ENCODE measurements around the gene BMPR1B. TPM values are rescaled to one million over a fixed set of nuclear protein-coding genes. Genes with fewer than 3 reads are reported as not detected.

The BMPR1B gene
- total and polyA plus RNA-seq, 9 donors = 6.6 to 21.1 (median 11.7) TPM

DNA sequence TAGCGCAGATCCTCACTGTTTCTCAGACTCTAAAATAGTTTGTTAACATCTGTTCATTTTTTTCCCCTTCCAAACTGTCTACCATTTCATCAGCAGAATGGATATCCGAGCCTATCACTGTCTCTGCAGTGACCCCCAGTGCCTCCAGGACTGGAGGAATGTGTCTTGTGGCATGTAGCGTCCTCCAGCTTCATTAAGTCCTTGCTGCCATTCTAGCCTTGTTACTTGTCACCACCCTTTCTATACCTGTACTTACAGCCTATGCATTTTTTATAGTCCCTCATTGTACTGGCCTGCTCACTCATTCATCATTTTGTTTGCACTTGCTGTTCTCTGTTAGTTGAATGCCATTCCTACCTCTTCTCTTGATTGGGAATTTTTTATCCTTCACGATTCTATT, 179.1 kb downstream of the BMPR1B start:
- no peaks in the 10 kb centered on the region for H3K9me3 ChIP-seq (replicated peaks; ENCODE audit: control insufficient read depth, low read depth, low read length)
- H3K4me1 ChIP-seq (ENCODE audit: control insufficient read depth, insufficient read depth, low read length) = no peaks in the 10 kb centered on the region
- no peaks in the 10 kb centered on the region for H3K36me3 ChIP-seq (ENCODE audit: control insufficient read depth, insufficient read depth, low read length)
- no peak overlapping the region for H3K4me3 ChIP-seq (ENCODE audit: low read length)
- H3K27ac ChIP-seq (ENCODE audit: low read length) = no peak overlapping the region
- H3K27me3 ChIP-seq (ENCODE audit: control insufficient read depth, insufficient read depth, low read length) = no peaks in the 10 kb centered on the region
- 77% methylated on average over 2 of the region's 4 CpGs for WGBS (ENCODE audit: insufficient coverage)
- DNase-seq = no peak

GRCh38 chr4:94939791-94940519, 182.2 kb downstream of the BMPR1B start:
- no peak overlapping the region for H3K4me3 ChIP-seq (ENCODE audit: low read length)
- no peaks in the 10 kb centered on the region for H3K36me3 ChIP-seq (ENCODE audit: control insufficient read depth, insufficient read depth, low read length)
- H3K27ac ChIP-seq (ENCODE audit: low read length) = no peak overlapping the region
- peak; percentile 24 for DNase-seq
- H3K27me3 ChIP-seq (ENCODE audit: control insufficient read depth, insufficient read depth, low read length) = no peaks in the 10 kb centered on the region
- H3K4me1 ChIP-seq (ENCODE audit: control insufficient read depth, insufficient read depth, low read length) = no peaks in the 10 kb centered on the region
- no CpG with 5 or more reads among the region's 2 CpGs for WGBS (ENCODE audit: insufficient coverage)
- H3K9me3 ChIP-seq (replicated peaks; ENCODE audit: control insufficient read depth, low read depth, low read length) = no peaks in the 10 kb centered on the region

DNA sequence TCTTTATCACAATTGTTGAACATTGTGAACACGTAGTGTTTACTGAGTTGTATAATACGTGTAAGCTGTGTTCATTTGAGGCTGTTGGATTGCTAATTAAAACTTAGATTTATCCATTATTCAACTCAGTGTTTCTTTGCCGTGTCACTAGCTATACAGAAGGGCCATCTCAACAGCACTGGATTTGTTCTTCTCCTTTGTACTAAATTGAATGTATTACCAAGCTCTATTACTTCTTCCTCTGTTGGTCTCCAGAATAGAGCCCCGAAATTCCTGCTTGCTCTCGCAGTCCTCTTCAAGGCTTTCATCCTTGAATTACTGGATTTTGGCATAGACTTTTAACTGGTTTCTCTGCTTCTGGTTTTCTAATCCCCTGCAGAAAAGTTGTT, 182.8 kb downstream of the BMPR1B start:
- 80% methylated on average over 1 of the region's 5 CpGs for WGBS (ENCODE audit: insufficient coverage)
- DNase-seq = no peak
- H3K36me3 ChIP-seq (ENCODE audit: control insufficient read depth, insufficient read depth, low read length) = no peaks in the 10 kb centered on the region

DNA sequence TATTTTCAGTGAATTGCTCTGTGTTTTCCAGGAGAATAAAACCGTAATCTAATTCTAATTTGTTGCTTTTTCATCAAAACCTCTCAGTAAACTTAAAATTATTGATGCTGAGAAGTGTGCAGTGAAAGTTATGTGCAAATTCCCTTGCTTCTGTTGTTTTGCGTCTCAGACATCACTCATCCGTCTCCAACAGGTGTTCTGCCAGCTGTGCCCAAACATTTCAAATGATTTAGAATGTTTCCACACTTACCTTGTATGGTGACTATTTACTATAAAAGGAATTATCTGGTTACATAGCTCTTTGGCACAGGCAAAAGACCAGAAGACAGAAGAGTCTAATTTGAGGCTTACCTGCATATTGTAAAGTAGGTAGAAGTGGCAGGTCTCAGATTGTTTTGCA, 184.0 kb downstream of the BMPR1B start:
- no peak overlapping the region for H3K27ac ChIP-seq (ENCODE audit: low read length)
- no peak overlapping the region for H3K4me3 ChIP-seq (ENCODE audit: low read length)
- no peak for DNase-seq
- H3K36me3 ChIP-seq (ENCODE audit: control insufficient read depth, insufficient read depth, low read length) = no peaks in the 10 kb centered on the region
- H3K27me3 ChIP-seq (ENCODE audit: control insufficient read depth, insufficient read depth, low read length) = no peaks in the 10 kb centered on the region
- no CpG with 5 or more reads among the region's 3 CpGs for WGBS (ENCODE audit: insufficient coverage)
- H3K9me3 ChIP-seq (replicated peaks; ENCODE audit: control insufficient read depth, low read depth, low read length) = no peaks in the 10 kb centered on the region
- H3K4me1 ChIP-seq (ENCODE audit: control insufficient read depth, insufficient read depth, low read length) = no peaks in the 10 kb centered on the region

More for the DNA sequence above, 182.8 kb downstream of the BMPR1B start:
- H3K27ac ChIP-seq (ENCODE audit: low read length) = no peak overlapping the region
- H3K4me3 ChIP-seq (ENCODE audit: low read length) = no peak overlapping the region
- no peaks in the 10 kb centered on the region for H3K4me1 ChIP-seq (ENCODE audit: control insufficient read depth, insufficient read depth, low read length)
- H3K27me3 ChIP-seq (ENCODE audit: control insufficient read depth, insufficient read depth, low read length) = no peaks in the 10 kb centered on the region
- no peaks in the 10 kb centered on the region for H3K9me3 ChIP-seq (replicated peaks; ENCODE audit: control insufficient read depth, low read depth, low read length)

DNA sequence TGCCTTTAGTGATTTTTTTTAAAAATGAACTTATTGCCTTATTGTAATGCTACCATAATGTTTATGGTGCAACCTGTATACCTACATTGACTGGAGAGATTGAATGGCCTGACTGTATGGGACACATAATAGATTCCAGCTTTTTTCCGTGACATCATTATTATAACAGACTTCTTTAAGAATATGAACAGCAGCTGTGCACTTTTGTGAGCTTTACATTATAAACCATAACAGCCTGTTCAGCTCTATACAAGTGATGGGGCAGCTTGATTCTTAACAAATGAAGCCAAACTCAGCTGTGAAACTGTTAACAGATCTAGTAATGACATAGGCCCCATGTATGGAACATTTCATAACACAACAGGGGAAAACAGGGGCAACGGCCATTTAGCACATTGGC, 187.0 kb downstream of the BMPR1B start:
- WGBS (ENCODE audit: insufficient coverage) = no CpG with 5 or more reads among the region's 2 CpGs
- DNase-seq = peak; percentile 68
- Histone ChIP-seq H3K36me3 (ENCODE audit: control insufficient read depth, insufficient read depth, low read length) (no peaks in the 10 kb centered on the region), H3K27me3 (ENCODE audit: control insufficient read depth, insufficient read depth, low read length) (no peaks in the 10 kb centered on the region), H3K27ac (ENCODE audit: low read length) (no peak overlapping the region), H3K9me3 (replicated peaks; ENCODE audit: control insufficient read depth, low read depth, low read length) (no peaks in the 10 kb centered on the region), H3K4me3 (ENCODE audit: low read length) (no peak overlapping the region), H3K4me1 (ENCODE audit: control insufficient read depth, insufficient read depth, low read length) (no peaks in the 10 kb centered on the region)

DNA sequence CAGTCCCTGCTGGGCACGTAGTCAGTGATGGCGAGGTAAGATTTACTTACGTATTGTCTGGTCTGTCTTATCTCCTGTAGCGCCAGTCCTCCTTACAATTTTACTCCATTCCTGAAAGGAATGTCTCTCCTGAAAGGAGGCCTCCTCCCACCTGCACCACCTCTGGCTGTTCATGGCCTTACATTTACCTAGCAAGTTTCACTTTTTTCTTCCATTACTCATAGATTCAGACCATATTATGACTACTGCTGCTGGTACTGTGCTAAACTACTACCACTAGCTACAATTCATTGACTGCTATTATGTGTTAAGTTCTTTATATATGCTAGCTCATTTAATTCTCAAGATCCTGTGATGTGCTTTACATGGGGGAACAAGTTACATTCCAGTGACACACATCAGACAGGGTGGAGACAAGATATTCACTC, 189.9 kb downstream of the BMPR1B start:
- H3K36me3 ChIP-seq (ENCODE audit: control insufficient read depth, insufficient read depth, low read length) = no peaks in the 10 kb centered on the region
- H3K27me3 ChIP-seq (ENCODE audit: control insufficient read depth, insufficient read depth, low read length) = no peaks in the 10 kb centered on the region
- H3K4me1 ChIP-seq (ENCODE audit: control insufficient read depth, insufficient read depth, low read length) = no peaks in the 10 kb centered on the region
- no peak for DNase-seq
- 85% methylated on average over 4 of the region's 4 CpGs for WGBS (ENCODE audit: insufficient coverage)
- no peak overlapping the region for H3K27ac ChIP-seq (ENCODE audit: low read length)
- H3K9me3 ChIP-seq (replicated peaks; ENCODE audit: control insufficient read depth, low read depth, low read length) = no peaks in the 10 kb centered on the region
- H3K4me3 ChIP-seq (ENCODE audit: low read length) = no peak overlapping the region

DNA sequence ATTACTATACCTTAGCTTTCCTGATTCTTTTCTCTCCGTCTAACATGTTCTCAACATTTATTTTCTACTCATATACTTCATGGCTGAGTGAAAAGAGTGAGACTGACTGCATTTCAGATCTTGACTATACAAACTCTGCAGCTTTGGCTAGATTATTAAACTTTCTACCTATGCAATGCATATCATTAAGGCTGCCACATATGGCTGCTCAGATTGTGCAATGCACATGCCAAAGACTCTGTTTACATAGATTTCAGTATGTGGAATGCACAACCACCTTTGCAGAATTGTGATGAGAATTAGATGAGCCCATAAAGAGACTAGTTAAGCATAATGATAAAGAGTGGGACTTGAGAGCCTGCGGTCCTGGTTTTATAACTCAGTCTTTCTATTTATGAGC, 196.5 kb downstream of the BMPR1B start:
- no peaks in the 10 kb centered on the region for H3K4me1 ChIP-seq (ENCODE audit: control insufficient read depth, insufficient read depth, low read length)
- no peak for DNase-seq
- no peak overlapping the region for H3K27ac ChIP-seq (ENCODE audit: low read length)
- H3K27me3 ChIP-seq (ENCODE audit: control insufficient read depth, insufficient read depth, low read length) = no peaks in the 10 kb centered on the region
- H3K9me3 ChIP-seq (replicated peaks; ENCODE audit: control insufficient read depth, low read depth, low read length) = no peaks in the 10 kb centered on the region
- no CpG with 5 or more reads among the region's 2 CpGs for WGBS (ENCODE audit: insufficient coverage)
- no peak overlapping the region for H3K4me3 ChIP-seq (ENCODE audit: low read length)
- no peaks in the 10 kb centered on the region for H3K36me3 ChIP-seq (ENCODE audit: control insufficient read depth, insufficient read depth, low read length)

DNA sequence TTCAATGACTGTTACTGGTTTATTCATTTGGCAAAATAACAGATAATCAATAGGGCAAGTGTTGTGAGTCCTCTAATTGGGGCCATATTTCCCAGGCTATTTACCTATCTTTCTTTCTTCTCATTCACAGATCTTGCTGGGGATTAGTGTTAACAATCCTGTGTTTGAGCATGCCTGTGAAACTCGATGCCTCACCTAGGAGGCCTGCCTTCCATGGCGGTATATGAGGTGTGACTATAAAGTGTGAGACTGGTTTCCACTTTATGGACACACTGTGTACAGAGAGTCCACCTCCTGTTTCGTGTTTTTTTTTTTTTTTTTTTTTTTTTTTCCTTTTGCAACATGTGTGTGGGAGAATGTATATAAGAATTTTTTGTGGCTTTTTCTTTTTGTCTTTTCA, 199.3 kb downstream of the BMPR1B start:
- DNase-seq = no peak
- Histone ChIP-seq H3K27me3 (ENCODE audit: control insufficient read depth, insufficient read depth, low read length) (no peaks in the 10 kb centered on the region), H3K36me3 (ENCODE audit: control insufficient read depth, insufficient read depth, low read length) (no peaks in the 10 kb centered on the region), H3K4me1 (ENCODE audit: control insufficient read depth, insufficient read depth, low read length) (no peaks in the 10 kb centered on the region), H3K9me3 (replicated peaks; ENCODE audit: control insufficient read depth, low read depth, low read length) (no peaks in the 10 kb centered on the region), H3K4me3 (ENCODE audit: low read length) (no peak overlapping the region), H3K27ac (ENCODE audit: low read length) (no peak overlapping the region)
- no CpG with 5 or more reads among the region's 3 CpGs for WGBS (ENCODE audit: insufficient coverage)

- H3K36me3 ChIP-seq (ENCODE audit: control insufficient read depth, insufficient read depth, low read length) = no peaks in the 10 kb centered on the region
- no peak overlapping the region for H3K4me3 ChIP-seq (ENCODE audit: low read length)
- no CpG with 5 or more reads among the region's 1 CpG for WGBS (ENCODE audit: insufficient coverage)
- H3K9me3 ChIP-seq (replicated peaks; ENCODE audit: control insufficient read depth, low read depth, low read length) = no peaks in the 10 kb centered on the region
- H3K27me3 ChIP-seq (ENCODE audit: control insufficient read depth, insufficient read depth, low read length) = no peaks in the 10 kb centered on the region
- no peak overlapping the region for H3K27ac ChIP-seq (ENCODE audit: low read length)
- no peak for DNase-seq
- H3K4me1 ChIP-seq (ENCODE audit: control insufficient read depth, insufficient read depth, low read length) = no peaks in the 10 kb centered on the region
Measured at GRCh38 chr4:94959307-94959706, 201.6 kb downstream of the BMPR1B start.

DNA sequence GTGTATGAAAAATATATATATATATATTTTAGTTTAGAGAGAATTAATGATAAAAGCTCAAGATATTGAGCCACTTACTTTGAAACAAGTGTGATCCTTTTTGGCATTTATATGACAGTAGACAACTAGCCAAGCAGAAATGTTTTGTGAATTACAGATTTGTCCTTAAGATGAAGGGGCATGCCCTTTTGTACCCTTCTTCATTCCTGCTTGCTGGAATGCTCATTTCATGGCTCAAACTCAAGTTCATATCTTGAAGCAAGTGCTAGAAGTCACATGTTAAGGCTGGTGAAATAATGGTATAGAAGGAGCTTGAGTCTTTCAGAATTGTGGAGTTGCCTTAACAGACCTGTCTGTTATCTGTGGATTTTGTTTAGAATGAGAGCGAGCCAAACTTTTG, 203.0 kb downstream of the BMPR1B start:
- Histone ChIP-seq H3K9me3 (replicated peaks; ENCODE audit: control insufficient read depth, low read depth, low read length) (no peaks in the 10 kb centered on the region), H3K27me3 (ENCODE audit: control insufficient read depth, insufficient read depth, low read length) (no peaks in the 10 kb centered on the region), H3K4me3 (ENCODE audit: low read length) (no peak overlapping the region), H3K4me1 (ENCODE audit: control insufficient read depth, insufficient read depth, low read length) (no peaks in the 10 kb centered on the region), H3K27ac (ENCODE audit: low read length) (no peak overlapping the region), H3K36me3 (ENCODE audit: control insufficient read depth, insufficient read depth, low read length) (no peaks in the 10 kb centered on the region)
- DNase-seq = peak; percentile 68
- no CpG with 5 or more reads among the region's 1 CpG for WGBS (ENCODE audit: insufficient coverage)

DNA sequence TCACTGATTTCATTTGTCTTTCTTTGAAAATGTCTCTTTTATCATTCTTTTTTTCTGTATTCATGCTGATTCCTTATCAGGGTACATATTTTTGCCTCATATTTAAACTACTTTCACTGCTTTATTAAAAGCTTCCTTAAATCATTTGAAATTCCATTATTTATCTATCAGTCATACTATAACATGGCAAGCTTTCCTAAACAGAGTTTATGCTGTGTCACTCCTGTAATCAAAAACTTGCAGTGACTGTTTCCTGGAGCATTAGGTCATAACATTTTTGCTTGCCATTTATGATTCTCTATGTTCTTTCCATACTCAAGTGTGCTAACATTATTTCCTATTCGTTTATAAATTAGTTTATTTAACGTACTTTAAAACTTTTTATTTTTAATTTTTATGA, 203.7 kb downstream of the BMPR1B start:
- WGBS (ENCODE audit: insufficient coverage) = no CpG with 5 or more reads among the region's 2 CpGs
- no peaks in the 10 kb centered on the region for H3K27me3 ChIP-seq (ENCODE audit: control insufficient read depth, insufficient read depth, low read length)
- no peak for DNase-seq

More for the DNA sequence above, 203.7 kb downstream of the BMPR1B start:
- H3K4me1 ChIP-seq (ENCODE audit: control insufficient read depth, insufficient read depth, low read length) = no peaks in the 10 kb centered on the region
- H3K27ac ChIP-seq (ENCODE audit: low read length) = no peak overlapping the region
- H3K36me3 ChIP-seq (ENCODE audit: control insufficient read depth, insufficient read depth, low read length) = no peaks in the 10 kb centered on the region
- H3K4me3 ChIP-seq (ENCODE audit: low read length) = no peak overlapping the region
- no peaks in the 10 kb centered on the region for H3K9me3 ChIP-seq (replicated peaks; ENCODE audit: control insufficient read depth, low read depth, low read length)
